Esophagus muscularis mucosa (tissue), 4 donors: ENCODE measurements around the gene MRNIP.

Experiments
- CTCF ChIP-seq, 3 experiments: fragments of 200-600 bp in 2 of 3; fragments of 450-650 bp in 1 of 3; sonication (generic) in 2 of 3; IDR thresholded peaks; one replicate each; pipeline ENCODE4 v1.5.1; 2017 to 2019; ENCODE audit warnings: antibody characterized with exemption in 3 of 3, mild to moderate bottlenecking in 2 of 3, moderate library complexity in 1 of 3
- EP300 ChIP-seq: sonication (generic); formaldehyde crosslinking; IDR thresholded peaks from one replicate; pipeline ENCODE4 v1.6.1; 2017; ENCODE audit warnings: antibody characterized with exemption
- POLR2A ChIP-seq: fragments of 450-650 bp; IDR thresholded peaks from one replicate; pipeline ENCODE4 v1.6.1; 2017; ENCODE audit warnings: antibody characterized with exemption, moderate library complexity, mild to moderate bottlenecking, low read depth
- POLR2AphosphoS5 ChIP-seq, 2 donors: sonication (generic); formaldehyde crosslinking; IDR thresholded peaks; one replicate each; pipeline ENCODE4 v1.6.1; 2017; ENCODE audit warnings: antibody characterized with exemption in 2 of 2

DNA sequence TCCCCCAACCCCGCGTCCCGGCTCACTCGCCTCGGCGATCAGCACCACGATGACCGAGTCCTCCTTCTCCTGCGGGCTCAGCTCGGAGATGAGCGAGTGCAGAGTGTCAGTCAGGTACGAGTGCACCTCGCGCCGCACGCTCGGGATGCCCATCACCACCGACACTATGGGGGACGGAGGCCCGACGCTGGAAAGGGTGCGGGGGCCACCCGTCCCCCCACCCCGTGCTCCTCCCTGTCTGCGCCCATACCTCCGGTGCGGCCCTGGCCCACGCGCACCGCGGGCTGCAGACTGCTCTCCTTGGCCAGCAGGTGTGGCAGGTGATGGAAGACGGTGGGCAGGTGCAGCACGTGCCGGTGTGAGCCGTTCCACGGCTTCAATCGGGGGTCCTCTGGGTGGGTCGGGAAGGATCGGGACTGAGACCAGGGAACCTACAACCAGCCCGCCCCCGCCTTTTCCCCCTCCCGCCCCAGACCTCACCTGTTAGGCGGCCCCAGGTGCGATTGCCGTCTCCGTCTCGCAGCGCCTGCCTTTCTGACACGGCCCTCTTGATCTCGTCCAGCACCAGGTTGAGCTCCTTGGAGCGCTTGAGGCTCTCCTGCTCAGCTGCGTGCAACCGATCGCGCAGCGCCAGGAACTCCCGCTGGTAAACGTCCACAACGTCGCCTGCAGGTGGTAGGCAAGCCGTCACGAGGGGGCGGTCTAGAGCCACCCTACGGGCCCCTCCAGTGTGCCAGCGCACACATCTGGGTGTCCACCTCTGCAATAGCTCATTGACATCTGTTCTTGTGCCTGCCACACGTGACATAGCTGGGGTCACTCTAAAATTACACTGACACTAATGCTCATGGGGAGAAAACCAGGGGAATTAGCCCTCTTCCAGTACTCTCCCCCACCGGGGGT is 57.1 kb downstream of the MRNIP start:
- peak; percentile 67 to 83 (median 69) for TF ChIP-seq CTCF (IDR thresholded peaks at IDR 0.05)
- no peak for TF ChIP-seq EP300
- TF ChIP-seq POLR2AphosphoS5 (IDR thresholded peaks at IDR 0.05) = peak; percentile 43
- no peak for TF ChIP-seq POLR2A
